Measurements from ENCODE around the gene PAX1.

DNA sequence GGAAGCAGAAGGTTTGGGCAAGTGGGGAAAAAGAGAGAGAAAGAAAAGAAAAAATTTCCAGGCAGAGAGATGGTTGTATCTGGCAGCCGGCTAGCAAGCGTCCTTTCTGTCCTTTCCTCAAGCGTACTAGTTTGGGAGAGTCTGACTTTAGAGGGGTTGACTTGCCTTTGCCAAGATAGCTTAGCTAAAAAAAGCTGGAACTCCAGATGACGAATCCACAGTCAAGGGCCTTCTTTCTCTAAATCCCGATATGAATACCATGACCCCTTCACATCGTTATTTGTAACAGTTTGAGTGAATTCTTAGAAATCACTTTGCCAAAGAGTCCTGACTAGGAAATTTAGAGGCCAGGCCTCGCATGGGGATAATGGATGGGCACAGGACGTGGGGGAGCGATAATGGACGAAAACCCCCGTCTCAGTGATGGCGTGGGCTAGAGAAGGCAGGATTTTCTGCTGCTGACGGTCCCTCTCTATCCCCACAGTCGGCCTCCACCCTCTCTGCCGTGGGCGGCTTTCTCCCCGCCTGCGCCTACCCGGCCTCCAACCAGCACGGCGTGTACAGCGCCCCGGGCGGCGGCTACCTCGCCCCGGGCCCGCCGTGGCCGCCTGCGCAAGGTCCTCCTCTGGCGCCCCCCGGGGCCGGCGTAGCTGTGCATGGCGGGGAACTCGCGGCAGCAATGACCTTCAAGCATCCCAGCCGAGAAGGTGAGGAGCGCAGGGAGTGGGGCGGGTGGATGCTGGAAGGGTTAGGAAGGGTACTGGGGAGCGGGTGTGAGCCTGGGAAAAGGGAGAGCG lies 3.5 kb downstream of the PAX1 start:
- TF ChIP-seq, protein P1, sequence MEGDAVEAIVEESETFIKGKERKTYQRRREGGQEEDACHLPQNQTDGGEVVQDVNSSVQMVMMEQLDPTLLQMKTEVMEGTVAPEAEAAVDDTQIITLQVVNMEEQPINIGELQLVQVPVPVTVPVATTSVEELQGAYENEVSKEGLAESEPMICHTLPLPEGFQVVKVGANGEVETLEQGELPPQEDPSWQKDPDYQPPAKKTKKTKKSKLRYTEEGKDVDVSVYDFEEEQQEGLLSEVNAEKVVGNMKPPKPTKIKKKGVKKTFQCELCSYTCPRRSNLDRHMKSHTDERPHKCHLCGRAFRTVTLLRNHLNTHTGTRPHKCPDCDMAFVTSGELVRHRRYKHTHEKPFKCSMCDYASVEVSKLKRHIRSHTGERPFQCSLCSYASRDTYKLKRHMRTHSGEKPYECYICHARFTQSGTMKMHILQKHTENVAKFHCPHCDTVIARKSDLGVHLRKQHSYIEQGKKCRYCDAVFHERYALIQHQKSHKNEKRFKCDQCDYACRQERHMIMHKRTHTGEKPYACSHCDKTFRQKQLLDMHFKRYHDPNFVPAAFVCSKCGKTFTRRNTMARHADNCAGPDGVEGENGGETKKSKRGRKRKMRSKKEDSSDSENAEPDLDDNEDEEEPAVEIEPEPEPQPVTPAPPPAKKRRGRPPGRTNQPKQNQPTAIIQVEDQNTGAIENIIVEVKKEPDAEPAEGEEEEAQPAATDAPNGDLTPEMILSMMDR (IDR thresholded peaks at IDR 0.05) = no peak
- TF ChIP-seq POLR2A (IDR thresholded peaks at IDR 0.05) (no peak), POLR2AphosphoS5 (IDR thresholded peaks at IDR 0.05) (no peak), EP300 (IDR thresholded peaks at IDR 0.05) (no peak)
